NAMALWA (cell line): ENCODE data around the gene SLC30A9.

Experiments used
- DNase-seq: peaks from one replicate; pipeline ENCODE4 v3.0.0-alpha.2; 2015; ENCODE audit warnings: low spot score

Gene SLC30A9

DNA sequence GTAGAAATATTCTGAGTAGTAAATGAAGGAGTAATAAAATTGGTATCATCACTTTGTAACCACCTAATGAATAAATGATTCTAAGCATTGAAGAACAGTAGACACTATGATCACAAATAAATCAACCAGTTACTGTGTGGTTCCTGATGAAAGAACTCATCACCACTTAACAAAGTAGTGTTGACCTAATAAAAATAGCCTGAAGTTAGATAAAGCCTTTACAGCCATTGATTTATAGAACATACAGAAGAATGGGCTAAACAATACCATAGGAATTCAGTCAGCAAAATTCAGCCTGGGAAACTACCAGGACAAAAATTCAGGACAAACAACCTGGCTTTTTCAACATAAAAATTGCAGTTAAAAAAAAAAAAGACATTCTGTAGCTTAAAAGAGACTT, 9.0 kb downstream of the SLC30A9 start:
- no peak for DNase-seq

DNA sequence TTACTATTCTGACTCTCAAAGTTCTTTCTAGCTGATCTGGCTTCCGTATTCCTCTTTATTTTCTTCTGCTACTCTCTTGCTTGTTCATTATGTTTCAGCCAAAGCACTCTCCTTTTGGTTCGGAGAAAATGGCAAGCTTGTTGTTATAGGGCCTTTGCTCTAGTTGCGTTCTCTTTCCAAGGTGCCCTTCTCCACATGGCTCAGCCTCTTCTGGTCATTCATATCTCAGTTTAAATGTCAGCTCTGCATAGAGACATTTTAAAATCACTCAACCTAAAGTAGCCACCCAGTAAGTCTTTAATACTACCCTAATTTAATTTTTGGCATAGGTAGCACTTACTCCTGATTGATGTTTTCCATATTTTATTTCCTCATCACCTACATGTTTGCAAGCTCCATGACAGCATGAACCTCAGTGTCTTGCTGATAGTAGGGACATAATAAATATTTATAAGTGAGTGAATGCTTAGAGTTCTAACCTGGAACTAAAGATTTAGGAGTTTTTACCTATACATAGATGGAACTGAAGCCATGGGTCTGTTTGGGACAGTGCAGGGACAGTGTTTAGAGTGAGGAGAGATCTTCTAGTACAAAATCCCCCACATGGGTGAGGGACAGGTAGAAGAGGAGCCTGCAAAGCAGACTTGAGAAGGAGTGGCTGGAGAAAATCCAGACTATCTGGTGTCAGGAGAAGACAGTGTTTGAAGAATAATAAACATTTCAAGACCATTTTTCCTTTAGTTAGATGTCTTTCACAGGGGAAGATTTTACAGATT, 17.9 kb downstream of the SLC30A9 start:
- no peak for DNase-seq

DNA sequence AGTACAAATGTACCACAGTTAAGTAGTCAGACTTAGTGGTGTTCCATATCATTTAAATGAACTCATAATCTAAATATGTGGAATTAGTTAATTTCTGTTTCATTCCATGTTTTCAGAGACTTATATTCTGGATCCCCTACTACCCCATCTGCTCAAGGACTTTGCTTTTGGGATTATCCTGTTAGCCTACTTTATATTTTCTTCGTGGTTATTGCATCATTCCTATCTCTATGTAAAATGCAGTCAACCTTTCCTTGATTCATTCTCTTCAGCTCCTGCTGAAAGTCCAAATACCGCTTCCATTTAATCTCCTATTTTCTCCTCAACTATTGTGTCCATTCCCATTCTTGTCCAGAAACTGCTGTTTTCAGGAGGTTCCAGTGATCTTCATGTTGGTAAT, 25.1 kb downstream of the SLC30A9 start:
- no peak for DNase-seq

DNA sequence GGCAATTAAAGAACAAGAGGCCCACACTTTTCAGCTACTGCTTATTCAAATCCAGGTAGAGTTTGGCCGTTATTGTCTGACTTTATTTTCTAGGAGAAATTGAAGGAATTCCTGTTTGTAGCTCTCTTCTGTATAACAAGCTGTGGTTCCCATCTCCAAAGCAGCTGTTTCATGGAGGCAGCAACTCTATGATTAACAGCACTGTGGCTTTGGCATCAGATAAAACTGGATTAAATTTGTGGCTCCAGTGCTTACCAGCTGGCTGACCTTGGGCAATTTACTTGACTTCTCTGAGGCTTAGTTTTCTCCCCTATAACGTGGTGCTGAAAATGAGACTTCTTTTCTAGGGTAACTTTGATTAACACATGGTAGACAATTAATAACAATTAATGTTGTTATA, 28.1 kb downstream of the SLC30A9 start:
- DNase-seq, result no peak

DNA sequence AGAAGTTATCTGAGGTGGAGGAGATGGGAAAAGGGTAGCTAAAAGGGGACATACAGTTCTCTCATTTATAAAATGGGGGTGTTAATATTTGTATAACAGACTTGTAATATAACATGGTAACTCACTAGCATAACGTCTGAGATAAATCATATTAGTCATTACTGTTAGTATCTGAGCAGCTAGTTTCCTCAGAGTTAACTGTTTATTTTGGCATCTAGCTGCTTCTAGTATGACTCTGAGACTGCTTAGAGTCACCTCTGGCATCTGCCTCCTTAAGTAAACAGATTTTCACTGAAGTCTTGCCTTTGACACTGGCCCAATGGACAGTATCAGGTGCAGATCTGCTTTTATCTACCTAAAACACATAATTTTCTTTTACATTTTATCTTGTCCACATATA, 58.1 kb downstream of the SLC30A9 start:
- DNase-seq, result no peak

DNA sequence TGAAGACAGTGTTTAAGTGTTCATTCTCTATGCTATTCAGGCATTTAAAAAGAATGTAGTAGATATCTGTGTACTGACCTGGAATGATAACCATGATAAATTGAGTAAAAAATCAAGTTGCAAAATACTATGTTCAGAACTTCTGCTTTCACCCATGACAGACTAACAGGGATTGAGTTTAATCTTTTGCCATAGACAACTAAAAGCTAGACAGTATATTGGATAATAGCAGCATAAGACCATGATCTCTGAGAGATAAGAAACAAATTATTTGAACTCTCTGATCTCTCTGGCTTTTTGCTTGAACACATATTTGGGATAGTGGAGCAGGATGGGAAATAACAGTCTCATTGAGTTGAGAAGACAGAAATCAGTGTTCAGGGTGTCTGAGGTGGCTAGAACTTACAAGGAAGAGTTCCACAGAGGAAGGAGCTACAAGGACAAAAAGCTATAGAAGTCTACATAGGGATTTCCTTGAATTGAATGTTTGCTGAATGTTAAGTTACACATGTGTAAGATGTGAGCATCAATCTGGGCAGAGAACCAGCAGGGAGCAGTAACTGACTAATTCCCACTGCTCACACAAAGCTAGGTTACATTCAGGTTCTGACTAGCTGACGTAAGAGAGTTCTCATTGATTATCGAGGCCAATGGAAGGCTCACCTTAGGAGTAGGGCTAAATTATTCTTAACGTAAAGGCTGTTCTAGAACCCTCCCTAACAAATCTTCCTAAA, 60.4 kb downstream of the SLC30A9 start:
- no peak for DNase-seq

DNA sequence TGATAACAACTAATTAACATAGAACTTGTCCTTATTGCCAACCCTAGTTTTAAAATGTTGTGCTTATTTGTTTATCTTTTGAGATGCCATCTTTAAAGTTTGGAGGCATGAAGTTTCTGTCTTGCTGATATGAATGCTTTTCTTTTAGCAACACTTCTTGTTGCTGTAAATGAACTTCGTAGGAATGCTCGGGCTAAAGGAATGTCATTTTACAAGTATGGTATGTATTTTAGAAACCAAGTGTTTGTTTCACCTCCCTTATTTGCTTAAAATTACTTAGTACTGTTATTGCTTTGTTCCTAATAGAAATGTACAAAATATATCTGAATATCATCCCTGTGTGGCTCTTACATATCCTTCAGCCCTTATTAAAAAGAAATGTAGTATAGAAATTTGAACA, 76.1 kb downstream of the SLC30A9 start:
- no peak for DNase-seq

DNA sequence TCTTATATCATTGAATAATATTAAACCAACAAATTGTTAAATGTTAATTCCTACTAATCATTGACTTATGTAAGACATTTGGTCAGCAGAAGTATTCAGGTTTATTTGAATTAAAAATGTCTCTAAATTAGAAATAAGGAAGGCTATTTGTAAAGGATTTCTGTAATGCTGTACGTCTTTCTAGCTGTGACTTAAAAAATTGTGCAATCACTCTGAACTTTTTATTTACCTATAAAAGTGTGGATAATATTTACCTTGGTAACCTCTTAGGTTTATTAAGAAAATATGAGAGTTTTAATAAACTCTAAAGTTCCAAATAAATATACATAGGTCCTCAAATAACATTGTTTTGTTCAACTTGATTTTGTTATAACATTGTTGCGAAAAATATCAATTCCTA, 76.9 kb downstream of the SLC30A9 start:
- DNase-seq, result no peak

DNA sequence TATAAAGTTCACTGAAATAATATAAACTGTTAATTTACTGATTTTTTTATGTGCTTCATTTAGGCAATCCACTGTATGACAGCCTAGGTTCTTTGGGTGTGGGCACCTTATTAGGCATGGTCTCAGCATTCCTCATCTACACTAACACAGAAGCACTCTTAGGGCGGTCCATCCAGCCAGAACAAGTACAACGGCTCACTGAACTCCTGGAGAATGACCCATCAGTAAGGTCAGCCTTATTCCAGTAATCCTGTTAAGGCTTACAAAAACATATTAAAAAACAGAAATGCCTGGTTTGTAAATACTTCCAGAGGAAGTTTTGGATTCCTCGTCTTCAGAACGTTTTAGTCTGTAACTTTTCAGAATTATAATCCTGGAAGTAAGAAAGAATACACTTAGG, 80.1 kb downstream of the SLC30A9 start:
- no peak for DNase-seq

DNA sequence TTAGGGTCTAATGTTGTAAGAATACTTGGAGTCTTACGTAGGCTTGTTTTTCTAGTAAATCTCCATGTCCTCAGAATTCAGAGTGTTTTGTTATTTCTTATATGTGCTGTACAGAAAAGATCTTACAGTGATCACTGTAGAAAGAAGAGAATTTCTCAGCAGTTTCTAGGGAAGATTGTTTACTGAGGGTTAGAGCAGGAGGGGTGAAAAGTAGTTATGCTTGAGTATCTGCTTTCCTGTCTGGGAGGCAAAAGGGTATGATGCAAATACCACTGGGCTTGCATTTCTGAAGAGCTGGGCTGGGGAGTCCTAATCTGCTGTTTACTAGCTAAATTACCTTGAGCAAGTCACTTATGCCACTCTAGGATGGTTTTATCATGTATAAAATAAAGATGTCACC, 84.0 kb downstream of the SLC30A9 start:
- peak; percentile 13 for DNase-seq

DNA sequence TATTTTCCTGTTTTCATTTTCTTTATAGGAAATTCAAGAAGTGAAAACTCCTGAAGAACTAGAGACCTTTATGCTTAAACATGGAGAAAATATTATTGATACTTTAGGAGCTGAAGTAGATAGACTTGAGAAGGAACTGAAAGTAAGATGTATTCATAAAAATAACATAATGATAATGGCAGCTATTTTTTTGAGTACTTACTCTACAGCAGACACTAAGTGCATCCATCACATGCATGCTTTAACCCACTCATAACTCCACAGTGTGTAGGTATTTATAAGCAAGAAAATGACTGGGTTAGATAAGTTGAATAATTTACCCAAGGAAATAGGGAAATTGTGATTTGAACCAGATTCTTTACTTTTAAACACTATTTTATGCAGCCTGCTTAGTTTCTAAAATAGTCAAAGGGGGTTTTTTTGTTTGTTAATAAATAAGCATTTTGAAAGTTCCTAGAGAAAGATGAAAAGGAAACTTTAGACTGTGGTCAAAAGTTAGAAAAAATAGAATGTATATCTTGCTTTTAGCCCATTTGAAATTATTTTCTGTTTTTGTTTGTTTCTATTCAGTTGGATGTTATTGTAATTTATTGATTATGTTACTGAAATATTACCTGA, 88.0 kb downstream of the SLC30A9 start:
- DNase-seq, result no peak

DNA sequence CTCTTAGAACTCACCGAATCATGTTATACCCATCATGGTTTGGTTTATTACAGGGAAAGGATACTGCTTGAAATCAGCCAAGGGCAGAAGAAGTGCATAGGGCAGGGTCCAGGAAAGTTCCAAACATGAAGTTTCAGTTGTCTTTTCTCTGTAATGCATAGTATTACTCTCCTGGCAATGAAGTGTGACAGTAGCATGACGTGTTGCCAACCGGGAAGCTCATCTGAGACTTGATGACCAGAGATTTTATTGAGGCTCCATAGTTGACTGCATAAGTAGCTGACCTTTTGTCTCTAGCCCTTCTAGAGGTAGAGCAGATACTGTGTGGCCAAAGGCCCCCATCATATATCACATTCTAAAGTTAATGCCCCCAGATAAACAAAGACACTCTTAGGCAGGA, 90.0 kb downstream of the SLC30A9 start:
- no peak for DNase-seq

DNA sequence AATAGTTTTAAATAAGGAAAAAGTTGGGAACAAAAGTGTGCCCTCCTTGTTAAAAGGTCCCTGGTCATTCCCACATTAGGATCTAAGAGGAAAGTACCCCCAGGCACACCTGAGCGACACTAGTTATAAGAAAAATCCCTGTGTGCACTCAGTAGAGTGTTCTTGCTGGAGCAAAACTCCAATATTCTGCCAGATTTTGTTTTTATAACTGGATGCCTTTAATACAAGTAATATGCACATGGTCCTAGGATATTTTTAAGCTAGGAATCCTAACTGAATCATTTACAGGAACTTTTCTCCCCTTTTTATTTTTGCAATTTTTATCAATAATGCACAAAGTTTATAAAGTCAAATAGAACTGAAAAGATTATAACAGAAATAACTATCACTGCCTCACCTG, 93.5 kb downstream of the SLC30A9 start:
- no peak for DNase-seq

DNA sequence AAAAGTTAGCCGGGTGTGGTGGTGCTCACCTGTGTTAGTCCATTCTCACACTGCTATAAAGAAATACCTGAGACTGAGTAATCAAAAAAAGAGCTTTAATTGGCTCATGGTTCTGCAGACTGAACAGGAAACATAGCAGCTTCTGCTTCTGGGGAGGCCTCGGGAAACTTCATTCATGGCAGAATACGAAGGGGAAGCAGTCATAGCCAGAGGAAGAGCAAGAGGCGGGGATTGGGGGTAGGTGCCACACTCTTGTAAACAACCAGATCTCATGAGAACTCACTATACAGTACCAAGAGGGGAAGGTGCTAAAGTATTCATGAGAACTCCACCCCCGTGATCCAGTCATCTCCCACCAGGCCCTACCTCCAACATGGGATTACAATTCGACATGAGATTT, 98.1 kb downstream of the SLC30A9 start:
- DNase-seq, result no peak

DNA sequence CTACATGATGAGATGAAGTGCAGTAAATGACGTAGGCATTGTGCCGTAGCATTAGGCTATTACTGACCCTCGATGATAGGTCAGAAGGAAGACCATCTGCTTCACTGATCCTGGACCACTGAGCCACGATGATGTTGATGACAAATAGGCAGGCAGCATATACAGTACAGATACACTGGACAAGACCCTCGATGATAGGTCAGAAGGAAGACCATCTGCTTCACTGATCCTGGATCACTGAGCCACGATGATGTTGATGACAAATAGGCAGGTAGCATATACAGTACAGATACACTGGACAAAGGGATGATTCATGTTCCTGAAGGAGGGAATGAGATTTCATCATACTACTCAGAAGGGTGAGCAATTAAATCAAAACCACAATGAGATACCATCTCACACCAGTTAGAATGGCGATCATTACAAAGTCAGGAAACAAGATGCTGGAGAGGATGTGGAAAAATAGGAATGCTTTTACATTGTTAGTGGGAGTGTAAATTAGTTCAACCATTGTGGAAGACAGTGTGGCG, 111.2 kb downstream of the SLC30A9 start:
- no peak for DNase-seq

DNA sequence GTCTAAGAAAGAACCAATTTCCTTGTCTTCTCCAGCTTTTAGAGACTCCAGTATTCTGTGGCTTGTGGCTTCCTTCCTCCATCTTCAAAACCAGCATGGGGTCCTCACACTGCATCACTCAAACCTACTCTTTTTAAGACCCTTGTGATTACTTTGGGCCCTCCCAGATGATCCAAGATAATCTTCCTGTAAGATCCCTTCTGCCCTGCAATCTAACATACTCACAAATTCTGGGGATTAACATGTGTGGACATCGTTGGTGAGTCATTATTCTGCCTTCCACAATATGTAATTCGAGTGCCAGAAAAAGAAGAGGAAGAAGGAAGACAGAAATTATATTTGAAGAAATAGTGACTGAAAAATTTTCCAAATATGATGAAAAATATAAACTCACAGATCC, 114.2 kb downstream of the SLC30A9 start:
- no peak for DNase-seq

DNA sequence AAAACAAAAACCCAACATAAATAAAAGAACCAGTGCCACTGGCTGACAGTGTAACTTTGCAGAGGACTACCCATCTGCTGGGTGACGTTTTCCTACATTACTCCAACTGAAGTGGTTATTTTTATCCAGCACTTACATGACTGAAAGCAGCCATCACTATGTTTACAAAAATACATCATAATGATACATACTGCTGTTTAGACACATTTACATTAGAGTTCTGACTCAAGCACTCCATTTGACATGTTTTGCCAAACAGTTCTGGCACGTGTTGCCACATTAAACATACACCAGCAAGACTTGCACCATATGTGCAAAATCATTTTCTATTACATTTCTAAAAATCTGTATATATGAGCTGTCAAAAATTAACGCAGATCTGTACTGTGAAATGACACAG, 122.5 kb downstream of the SLC30A9 start:
- no peak for DNase-seq

DNA sequence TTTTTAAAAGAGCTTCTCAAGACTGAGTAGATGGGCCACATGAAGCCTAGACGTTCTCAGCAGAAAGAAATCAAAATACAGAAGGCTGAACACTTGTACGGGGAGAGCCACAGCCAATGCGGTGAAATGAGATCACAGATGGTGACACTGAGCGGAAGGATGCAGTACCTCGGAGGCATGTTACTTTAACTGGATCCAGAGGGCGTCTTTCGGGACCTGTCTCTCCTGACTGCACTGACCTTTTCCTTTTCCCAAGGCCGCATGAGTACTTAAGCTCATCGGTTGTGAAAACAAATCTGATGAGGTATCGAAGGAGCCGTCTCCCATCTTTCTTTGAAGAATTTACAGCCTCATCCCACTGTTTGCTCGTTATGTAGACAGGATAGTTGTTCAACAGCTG, 129.6 kb downstream of the SLC30A9 start:
- DNase-seq, result no peak

DNA sequence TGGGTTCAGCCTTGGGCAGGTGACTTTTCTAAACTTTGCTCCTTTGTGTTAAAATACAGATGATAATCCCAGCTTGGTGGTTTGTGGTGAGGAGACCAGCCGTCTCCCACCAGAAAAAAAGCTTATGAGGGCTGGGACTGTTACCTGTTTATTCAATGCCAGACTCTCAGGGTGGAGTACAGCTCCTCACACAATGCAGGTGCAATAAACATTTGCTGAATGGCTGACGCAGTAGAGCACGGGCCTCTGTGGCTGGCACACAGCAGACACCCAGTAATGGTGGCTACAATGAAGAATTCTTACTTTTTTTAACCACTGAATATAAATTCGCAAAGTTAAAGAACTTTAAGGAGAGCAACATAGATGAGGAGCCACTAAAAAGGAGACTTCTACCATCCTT, 131.9 kb downstream of the SLC30A9 start:
- DNase-seq, result no peak

DNA sequence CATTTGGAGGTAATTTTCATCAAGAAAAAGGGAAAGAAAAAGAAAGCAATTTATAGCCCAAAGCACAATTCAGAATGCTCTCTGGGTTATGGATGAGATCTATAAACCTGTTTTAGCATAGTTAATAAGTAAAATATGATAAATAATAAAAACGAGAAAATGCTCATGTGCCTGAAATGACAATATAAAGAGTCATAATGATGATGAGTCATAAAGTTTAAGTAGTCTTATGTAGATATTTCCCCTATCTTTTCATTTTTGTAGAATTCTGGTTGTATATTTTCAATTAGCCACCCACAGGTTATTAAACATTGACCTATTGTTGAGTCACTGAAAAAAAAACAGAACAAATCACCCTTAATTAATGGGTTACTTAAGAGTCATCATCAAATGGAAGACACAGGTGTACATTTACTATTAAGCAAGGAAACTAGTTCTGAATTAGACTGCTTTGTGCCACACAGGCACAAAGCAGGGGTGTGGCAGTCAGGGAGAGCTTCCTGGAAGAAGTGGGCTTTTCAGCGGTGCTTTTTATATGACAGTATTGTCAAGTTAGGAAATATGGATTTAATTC, 132.8 kb downstream of the SLC30A9 start:
- no peak for DNase-seq

DNA sequence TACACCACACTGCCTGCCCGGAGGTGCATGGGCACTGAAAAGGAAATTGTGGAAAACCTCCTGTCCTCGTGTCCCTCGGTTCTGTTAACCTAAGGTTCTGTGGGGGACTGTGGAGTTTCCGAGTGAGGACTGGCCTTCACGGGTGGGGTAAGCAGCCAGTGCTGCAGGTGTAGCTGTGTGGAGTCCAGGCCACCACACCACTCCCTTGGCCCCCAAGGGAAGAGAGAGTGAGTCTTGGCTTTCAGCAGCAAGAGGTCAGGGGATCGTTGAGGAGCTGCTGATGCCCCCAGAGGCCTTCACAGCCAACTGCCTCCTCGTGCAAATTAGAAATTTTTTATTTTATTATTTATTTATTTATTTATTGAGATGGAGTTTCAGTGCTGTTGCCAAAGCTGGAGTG, 141.8 kb downstream of the SLC30A9 start:
- no peak for DNase-seq

DNA sequence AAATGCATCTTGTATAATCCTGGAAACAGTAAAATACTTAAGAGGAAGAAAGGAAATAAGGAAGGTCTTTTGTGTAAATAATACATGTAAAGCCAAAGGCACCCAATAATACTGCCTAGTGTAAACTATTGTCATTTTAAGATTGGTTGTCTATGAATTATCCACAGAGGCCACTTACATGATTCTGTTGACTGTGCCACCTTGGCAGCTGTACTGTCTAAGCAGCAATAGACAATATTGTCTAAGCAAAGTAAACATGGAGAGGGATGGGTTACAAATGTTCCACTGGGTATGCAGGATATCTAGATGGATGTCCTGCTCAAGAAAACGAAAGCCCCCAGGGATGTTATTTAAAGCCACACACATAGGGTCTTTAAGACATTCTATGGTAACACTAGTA, 142.7 kb downstream of the SLC30A9 start:
- no peak for DNase-seq

DNA sequence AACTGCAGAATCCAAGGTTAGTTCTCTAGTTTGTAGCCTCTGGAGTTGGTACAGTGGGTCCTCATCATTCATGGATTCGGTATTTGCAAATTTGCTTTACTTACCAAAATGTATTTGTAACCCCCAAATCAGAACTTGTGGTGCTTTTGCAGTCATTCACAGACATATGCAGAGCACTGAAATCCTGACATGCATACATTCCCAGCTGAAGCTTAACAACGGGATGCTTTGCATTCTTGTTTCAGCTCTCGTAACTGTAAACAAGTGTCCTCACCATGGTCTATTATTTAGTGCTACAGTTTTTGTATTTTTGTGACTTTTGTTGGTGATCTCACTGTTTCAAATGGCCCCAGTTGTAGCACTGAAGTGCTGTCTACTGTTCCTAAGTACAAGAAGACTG, 146.0 kb downstream of the SLC30A9 start:
- no peak for DNase-seq
